GM18511 (cell line): ENCODE results near the gene OTOGL.
"Not testable (repeated sequence)": the region's sequence is repeated elsewhere in the genome, so short reads cannot be mapped to it uniquely, and the experiment has no call there.

Experiments used
- ATAC-seq: cut with Tn5 transposase; IDR thresholded peaks from one replicate; pipeline ENCODE4 v1.9.1; 2021; ENCODE audit warnings: mild to moderate bottlenecking, moderate library complexity; ENCODE audit not compliant: unreplicated experiment

OTOGL gene

GRCh38 chr12:80213871-80214270 lies 114.5 kb downstream of the OTOGL start:
- ATAC-seq, result no peak

- peak; percentile 76 for ATAC-seq
Measured at GRCh38 chr12:80217011-80217535, 117.7 kb downstream of the OTOGL start.

- not testable (repeated sequence) for ATAC-seq
Measured at GRCh38 chr12:80218925-80219324, 119.6 kb downstream of the OTOGL start.

DNA sequence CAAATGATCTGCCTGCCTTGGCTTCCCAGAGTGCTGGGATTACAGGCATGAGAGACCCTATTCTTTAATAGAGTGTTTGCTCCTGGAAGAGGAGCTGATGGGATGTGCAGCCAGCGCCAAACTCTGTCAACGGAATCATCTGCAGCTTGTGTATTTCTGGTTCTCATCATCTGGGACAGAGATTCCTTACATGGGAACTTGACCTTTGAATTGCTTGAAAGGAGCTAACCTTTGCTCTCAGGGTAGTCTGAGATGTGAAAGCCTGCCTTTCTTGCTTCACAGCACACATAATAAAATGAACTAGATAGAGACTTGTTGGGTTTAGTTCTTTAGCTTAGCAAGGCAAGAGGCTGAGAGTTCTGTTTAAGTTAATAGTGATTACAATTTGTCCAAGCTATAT lies 120.0 kb downstream of the OTOGL start:
- ATAC-seq, result no peak

GRCh38 chr12:80222261-80222660 lies 122.9 kb downstream of the OTOGL start:
- peak; percentile 70 for ATAC-seq

DNA sequence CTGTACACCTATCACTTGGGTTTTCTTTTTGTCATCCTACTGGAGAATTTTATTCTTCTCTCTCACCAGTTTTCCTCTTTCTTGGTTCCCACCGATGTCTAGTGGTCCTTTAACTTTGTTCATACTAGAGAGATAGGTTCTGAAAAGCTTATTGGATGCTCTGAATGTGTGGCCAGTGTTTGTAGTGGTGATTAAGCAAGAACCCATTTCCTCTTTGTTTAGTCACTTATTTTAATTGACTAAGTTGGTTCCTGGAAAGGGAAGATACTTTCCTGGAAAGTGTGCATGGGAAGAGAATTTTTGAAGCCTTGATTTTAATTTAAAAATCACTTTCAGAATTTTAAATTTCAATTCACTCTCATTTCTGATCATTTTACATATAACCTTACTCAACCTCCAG lies 127.2 kb downstream of the OTOGL start:
- no peak for ATAC-seq

DNA sequence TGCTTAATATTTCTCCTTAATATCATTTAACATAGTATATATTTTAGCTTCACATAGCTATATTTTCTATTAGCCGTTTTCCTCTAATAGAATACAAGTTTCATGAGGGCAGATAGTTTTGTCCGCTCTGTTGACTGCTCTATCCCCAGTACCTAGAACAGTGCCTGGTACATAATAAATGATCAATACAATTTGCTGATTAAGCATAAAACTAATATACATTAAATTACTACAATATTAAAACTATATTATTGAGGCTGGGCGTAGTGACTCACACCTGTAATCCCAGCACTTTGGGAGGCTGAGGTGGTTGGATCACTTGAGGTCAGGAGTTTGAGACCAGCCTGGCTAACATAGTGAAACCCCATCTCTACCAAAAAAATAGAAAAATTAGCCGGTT lies 128.6 kb downstream of the OTOGL start:
- ATAC-seq, result not testable (repeated sequence)

- ATAC-seq, result no peak
Measured at GRCh38 chr12:80230068-80230467, 130.7 kb downstream of the OTOGL start.

DNA sequence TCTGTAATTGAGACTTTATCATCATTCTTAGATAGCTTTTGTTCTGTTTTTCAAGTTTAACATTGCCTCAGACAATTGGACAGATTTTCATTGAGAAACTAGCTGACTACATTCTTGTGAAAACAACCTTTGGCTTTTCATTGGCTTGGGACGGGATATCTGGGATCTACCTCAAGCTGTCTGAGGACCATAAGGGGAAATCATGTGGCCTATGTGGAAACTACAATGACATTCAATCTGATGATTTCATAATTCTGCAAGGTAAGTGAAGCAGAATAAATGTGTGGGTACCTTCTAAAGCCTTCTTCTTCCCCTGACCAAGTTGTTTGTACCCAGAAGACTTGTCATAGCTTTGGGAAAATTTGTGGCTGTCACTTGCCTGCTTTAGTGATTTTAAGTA lies 133.5 kb downstream of the OTOGL start:
- no peak for ATAC-seq

- no peak for ATAC-seq
Measured at GRCh38 chr12:80233926-80234325, 134.6 kb downstream of the OTOGL start.

DNA sequence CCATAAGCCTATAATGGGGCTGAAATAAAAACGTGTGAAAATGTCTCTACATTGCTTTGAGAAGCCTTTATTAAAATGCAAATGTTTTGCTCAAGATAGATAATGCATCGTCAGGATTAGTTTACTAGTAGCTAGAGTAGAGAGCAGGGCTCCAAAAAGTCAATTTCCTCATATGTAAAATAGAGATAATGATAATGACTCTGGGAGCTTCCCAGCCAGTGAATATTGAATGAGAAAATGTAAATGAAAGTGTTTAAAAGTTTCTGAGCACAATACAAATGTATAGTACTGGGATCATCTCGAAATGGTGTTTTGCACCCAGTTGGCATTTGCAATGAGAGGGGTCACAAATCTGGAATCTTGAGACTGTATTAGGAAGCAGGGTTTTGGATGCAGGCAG lies 135.3 kb downstream of the OTOGL start:
- ATAC-seq, result no peak

- ATAC-seq, result no peak
Measured at GRCh38 chr12:80235944-80236343, 136.6 kb downstream of the OTOGL start.

DNA sequence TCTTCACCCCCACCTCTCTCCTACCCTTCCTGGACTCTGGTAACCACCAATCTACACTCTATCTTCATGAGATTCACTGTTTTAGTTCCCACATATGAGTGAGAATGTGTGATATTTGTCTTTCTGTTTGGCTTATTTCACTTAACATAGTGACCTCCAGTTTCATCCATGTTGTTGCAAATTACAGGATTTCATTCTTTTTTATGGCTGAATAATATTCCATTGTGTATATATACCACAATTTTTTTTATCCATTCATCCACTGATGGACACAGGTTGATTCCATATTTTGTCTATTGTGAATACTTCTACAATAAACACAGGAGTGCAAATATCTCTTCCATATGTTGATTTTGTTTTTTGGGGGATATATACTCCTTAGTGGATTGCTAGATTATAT lies 140.5 kb downstream of the OTOGL start:
- ATAC-seq, result no peak

- ATAC-seq, result no peak
Measured at GRCh38 chr12:80241576-80242273, 142.4 kb downstream of the OTOGL start.

- no peak for ATAC-seq
Measured at GRCh38 chr12:80242321-80242720, 143.0 kb downstream of the OTOGL start.

DNA sequence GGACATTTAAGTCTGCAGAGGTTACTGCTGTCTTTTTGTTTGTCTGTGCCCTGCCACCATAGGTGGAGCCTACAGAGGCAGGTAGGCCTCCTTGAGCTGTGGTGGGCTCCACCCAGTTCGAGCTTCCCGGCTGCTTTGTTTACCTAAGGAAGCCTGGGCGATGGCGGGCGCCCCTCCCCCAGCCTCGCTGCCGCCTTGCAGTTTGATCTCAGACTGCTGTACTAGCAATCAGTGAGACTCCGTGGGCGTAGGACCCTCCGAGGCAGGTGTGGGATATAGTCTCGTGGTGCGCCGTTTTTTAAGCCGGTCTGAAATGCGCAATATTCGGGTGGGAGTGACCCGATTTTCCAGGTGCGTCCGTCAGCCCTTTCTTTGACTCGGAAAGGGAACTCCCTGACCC lies 150.2 kb downstream of the OTOGL start:
- not testable (repeated sequence) for ATAC-seq

DNA sequence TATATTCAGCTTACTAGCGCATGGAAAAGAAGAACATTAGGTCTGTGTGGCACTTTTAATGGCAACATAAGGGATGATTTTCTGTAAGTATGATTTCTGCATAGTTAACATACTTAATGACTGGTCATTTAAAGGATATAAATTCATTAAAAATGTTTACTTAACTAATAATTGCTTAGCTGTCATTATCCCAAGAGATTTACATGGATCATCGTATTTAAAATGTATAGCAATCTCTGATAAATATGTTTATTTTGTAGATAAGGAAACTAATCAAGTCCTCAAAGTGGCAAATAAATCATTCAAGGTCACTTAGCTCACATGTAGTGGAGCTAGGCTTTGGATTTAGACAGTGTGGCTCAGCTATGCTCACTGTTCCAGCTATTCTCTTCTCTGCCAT lies 158.6 kb downstream of the OTOGL start:
- ATAC-seq, result no peak

- ATAC-seq, result no peak
Measured at GRCh38 chr12:80260269-80260668, 160.9 kb downstream of the OTOGL start.

DNA sequence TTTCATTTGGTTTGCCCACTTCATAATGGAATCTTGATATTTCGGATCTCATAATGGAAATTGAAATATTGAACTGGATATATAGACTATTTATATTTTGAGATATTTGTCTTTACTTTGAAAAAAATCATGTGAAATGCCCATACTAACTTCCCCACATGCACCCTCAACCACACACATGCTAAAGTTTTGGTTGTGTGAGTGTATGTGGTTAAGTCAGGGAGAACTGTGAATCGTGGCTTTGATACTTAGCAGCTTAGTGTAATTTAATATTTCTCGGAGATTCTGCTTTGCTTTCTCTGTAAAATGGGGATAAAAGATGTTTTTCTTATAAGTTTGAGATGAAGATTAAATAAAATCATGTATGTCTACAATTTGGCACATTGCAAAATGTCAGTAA lies 162.1 kb downstream of the OTOGL start:
- ATAC-seq, result no peak

GRCh38 chr12:80262346-80262745 lies 163.0 kb downstream of the OTOGL start:
- ATAC-seq, result no peak

DNA sequence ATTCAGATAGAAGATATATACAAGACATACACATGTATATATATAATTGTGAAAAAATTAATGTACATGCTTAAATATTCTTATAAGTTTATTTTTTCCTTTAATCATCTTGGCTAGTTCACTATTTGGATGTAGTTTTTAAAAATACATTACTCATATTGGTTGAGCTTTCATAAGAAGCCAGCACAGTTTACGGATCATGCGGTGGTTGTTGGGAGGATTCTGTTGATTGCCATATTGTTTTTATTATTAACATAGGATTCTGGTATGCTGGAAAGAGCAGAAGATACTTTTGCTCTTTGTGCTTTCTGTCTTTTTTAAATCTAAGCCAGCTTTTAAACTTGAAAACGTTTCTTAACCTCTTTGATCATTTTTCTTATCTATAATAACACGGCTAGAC lies 163.4 kb downstream of the OTOGL start:
- no peak for ATAC-seq

- no peak for ATAC-seq
Measured at GRCh38 chr12:80264386-80264785, 165.0 kb downstream of the OTOGL start.

GRCh38 chr12:80264891-80265290 lies 165.6 kb downstream of the OTOGL start:
- ATAC-seq, result no peak
